Measurements from ENCODE around the gene ARHGAP24. TPM values are rescaled to one million over a fixed set of nuclear protein-coding genes. Genes with fewer than 3 reads are reported as not detected.

The ARHGAP24 gene
- total RNA-seq, 2 experiments from 2014 or later: not detected

DNA sequence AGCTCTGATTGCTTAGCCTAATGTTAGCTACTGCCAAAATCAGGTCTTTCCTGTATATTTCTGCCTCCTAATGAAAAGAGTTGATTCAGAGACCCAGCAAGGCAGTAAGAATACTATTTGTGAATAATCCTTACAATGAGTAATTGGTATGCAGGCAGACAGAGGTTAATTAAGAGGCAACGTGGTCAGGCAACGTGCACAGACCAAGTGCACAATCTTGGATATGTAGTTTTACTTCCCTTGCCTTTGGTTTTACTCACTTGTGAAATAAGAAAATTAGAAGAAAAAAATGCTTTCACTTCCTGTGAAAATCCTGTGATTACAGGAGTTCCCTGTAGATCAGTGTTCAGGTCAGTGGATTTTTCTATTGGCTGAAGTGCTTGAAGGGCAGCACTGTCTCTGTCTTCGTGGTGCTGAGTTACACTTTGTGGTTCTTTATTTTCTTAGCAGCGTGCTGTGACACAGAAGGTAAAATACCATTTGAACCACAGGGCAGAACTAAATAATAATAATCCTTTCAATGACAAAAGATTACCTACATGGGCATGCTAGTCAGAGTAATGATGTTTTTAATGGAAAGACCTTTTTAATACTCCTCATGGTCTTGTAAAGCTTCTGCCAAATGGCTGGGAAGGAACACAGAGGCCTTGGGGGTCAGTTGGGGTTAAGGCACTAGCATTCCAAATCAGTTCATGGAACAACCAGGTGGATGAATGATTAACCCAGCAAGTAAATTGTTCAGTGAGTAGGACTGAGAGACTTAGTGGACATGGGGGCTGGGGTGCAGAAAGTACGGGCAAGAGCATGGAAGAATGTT, 454.0 kb downstream of the ARHGAP24 start:
- CTCF ChIA-PET: no interaction called here
- POLR2A ChIA-PET: no interaction called here

DNA sequence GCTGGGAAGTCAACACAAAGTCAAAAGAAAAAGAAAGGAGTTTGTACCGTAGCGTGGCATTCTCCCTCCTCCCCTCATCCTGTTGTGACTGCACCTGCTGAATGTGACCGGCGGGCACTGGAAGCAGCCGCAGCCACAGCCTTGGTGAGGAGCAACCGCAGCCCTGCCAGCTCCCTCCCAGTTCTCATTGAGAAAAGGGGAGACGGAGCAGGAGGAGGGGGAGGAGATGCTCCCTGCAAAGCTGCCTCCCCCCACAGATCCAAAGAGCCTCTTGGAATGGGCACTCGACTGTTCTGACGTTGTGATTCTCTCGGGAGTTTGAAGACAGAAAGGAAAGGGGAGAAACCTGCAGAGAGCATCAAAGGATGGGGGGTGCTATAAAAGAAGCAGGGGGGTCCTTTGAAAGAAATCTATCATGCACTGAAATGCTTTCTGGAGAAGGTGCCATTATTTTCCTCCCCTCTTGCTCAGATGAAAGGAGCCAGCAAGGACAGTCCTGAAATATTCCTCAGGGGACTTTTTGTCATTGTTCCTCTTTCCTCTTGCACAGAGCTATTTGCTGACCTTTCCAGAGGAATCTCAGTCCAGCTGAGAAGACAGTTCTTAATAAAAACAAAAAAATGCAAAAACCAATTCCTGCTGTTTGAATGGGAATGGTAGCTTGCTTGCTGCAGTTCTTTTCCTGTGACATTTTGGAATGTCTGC, 455.2 kb downstream of the ARHGAP24 start:
- CTCF ChIA-PET: no interaction called here
- POLR2A ChIA-PET: no interaction called here

- ChIA-PET CTCF (interaction anchor here (0.7 kb wide), 1 partner anchor 197 kb away, joined by 4 read pairs; no protein-coding TSS in a partner anchor), POLR2A (no interaction called here)
These were observed 457.7 kb downstream of the ARHGAP24 start for GRCh38 chr4:85932500-85933290.

- CTCF ChIA-PET: no interaction called here
- POLR2A ChIA-PET: no interaction called here
These were observed 458.3 kb downstream of the ARHGAP24 start for GRCh38 chr4:85933291-85933640.

DNA sequence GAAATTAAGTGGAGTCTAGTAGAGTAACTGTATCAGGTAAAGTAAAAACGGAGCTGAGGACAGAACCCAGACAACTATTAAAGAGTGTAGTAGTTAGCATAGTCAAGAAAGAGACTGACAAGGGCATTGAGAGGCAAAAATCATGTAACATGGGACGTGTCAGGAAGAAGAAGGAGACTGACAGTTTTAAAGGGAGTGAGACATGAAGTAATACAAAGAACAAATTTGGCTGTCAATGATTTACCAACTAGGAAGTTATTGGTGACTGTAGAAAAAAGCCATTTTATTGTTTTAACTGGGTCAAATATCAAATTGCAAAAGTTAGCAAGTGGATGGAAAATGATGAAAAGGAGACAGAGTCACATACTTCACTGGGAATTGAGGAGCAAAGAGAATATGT, 462.6 kb downstream of the ARHGAP24 start:
- ChIA-PET CTCF (no interaction called here), POLR2A (no interaction called here)

- CTCF ChIA-PET: no interaction called here
- POLR2A ChIA-PET: no interaction called here
These were observed 463.1 kb downstream of the ARHGAP24 start for GRCh38 chr4:85938062-85938461.

- POLR2A ChIA-PET: no interaction called here
- CTCF ChIA-PET: no interaction called here
These were observed 464.0 kb downstream of the ARHGAP24 start for GRCh38 chr4:85938902-85939301.

DNA sequence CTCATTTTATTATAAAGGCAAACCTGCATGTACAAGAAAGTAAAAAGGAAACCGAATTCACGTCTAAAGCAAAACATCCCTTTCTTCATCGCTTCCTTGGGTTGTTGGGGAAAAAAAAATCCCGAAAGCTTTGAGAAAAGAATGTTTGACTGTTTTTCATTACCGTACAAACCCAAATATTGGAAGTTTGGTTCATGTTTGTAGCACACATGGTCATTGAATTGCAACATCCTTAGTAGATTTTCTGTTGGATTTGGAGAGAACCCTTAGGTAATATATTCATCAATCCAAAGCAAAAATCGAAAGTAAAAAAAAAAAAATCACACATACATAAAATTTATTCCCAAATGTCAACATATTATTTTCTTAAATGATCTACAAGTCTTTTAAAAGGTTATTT, 464.6 kb downstream of the ARHGAP24 start:
- CTCF ChIA-PET: no interaction called here
- POLR2A ChIA-PET: no interaction called here

DNA sequence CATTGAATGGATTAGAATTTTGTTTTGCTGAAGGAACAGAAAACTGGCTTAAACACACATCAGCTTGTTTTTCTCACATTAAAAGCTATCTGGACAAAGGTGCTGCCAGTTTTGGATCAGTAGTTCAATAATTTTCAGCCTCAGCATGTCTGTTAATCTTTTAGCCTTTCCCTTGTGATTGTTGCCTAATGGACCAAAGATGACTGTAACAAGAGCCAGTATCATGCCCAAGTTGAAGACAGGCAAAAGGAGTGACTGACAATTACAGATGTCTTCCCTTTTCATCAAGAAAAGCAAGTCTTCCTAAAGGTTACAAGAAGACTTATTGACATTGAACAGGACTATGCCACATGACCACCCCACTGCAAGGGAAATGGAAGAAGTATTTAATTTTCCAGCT, 465.2 kb downstream of the ARHGAP24 start:
- ChIA-PET CTCF (no interaction called here), POLR2A (no interaction called here)

DNA sequence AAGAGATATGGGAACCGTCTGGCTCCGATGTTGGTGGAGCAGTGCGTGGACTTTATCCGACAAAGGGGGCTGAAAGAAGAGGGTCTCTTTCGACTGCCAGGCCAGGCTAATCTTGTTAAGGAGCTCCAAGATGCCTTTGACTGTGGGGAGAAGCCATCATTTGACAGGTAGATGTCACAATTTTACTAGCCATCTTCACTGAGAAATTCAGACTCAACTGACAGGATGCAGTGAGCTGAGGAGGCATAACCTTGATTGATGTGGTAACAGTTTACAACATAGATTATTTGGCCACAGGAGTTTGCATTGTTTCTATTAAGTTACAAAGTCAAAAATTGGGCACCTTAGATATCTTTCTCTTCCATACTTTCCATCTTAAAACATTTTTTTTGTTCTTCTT, 467.2 kb downstream of the ARHGAP24 start:
- POLR2A ChIA-PET: no interaction called here
- CTCF ChIA-PET: no interaction called here

GRCh38 chr4:85946821-85947220, 471.9 kb downstream of the ARHGAP24 start:
- CTCF ChIA-PET: no interaction called here
- POLR2A ChIA-PET: no interaction called here

DNA sequence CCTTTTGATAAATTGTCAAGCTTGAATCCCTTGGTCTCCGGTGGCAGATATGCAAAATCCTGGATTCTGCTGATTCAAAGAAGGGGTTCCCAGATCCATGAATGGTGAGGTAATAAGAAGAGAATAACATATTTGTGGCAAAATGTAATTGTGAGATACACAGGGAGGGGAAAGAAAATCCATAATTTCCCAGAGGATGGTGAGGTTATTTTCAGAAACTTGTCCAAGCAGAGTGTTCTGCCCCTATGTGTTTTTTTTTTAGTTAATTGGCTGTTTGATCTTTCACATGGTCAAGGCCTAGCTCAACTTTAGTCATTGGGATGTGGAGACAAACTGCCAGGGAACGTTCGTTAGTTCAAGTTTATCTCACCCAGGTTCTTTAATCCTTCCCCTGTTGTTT, 476.1 kb downstream of the ARHGAP24 start:
- POLR2A ChIA-PET: no interaction called here
- CTCF ChIA-PET: no interaction called here

DNA sequence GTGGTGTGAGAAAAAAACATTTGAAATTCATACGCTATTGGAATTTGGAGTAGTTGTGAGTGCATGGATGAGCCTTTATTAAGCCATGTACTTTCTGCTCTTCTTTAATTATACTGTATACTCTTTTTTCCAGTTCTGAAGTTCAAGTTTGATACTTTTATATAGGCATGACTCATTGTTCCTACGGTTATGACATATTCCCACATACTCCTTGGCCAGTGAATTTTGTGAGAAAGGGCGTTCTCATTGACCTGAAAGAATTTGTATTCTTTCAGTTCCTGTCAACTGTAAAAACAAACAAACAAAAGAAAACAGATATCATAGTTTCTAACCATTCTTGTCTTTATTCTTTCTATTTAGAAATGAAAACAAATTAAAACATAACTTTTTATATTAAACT, 477.6 kb downstream of the ARHGAP24 start:
- POLR2A ChIA-PET: no interaction called here
- CTCF ChIA-PET: no interaction called here

GRCh38 chr4:85952972-85953650, 478.2 kb downstream of the ARHGAP24 start:
- ChIA-PET POLR2A (no interaction called here), CTCF (no interaction called here)

GRCh38 chr4:85953651-85954018, 478.7 kb downstream of the ARHGAP24 start:
- POLR2A ChIA-PET: no interaction called here
- CTCF ChIA-PET: no interaction called here

GRCh38 chr4:85955620-85956292, 480.8 kb downstream of the ARHGAP24 start:
- CTCF ChIA-PET: no interaction called here

DNA sequence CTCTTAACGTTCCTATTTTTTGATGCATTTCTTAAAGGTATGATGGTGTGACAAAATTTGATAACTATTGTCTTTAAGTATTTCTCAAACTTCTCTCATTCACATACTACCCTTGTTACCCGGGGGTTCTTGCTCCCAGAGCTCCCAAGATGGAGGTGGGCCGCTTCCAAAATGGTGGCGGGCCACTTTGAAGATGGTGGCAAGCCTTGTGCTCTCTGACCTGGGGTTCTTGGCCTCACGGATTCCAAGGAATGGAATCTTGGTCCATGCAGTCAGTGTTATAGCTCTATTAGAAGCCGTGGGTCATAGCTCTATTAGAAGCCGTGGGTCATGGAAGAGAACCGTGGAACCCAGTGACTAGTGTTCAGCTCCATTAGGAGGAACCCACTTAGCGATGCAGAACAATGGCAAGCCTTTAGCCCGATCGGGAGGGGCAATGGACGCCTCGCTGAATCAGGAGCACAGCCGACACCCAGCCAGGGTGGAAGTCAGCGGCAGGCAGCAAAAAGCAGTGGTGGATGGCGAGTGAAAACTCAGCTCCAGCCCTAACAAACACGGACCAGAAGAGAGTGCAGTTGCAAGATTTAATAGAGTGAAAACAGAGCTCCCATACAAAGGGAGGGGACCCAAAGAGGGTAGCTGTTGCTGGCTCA, 481.5 kb downstream of the ARHGAP24 start:
- CTCF ChIA-PET: no interaction called here
- POLR2A ChIA-PET: no interaction called here

More at GRCh38 chr4:85955620-85956292, 480.8 kb downstream of the ARHGAP24 start:
- POLR2A ChIA-PET: no interaction called here

GRCh38 chr4:85961887-85962286, 486.9 kb downstream of the ARHGAP24 start:
- ChIA-PET CTCF (no interaction called here), POLR2A (no interaction called here)

DNA sequence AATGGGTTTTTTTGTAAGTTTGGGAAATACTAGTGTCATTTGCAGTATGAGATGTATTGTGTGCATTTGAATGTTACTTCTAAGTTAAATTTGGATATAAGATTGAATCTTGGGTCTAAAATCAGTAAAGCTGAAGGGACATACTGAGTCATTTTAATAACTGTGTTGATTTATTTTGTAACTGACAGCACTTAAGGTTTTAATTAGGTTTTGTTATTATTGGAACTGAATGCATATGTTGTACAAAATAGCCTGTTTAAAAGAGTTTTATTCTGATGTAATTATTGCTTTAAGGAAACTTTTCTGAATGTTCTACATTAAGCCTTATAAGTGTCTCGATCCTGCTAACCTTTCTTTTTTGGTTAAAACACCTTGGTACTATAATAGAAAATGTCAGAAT, 488.3 kb downstream of the ARHGAP24 start:
- POLR2A ChIA-PET: no interaction called here
- CTCF ChIA-PET: no interaction called here

DNA sequence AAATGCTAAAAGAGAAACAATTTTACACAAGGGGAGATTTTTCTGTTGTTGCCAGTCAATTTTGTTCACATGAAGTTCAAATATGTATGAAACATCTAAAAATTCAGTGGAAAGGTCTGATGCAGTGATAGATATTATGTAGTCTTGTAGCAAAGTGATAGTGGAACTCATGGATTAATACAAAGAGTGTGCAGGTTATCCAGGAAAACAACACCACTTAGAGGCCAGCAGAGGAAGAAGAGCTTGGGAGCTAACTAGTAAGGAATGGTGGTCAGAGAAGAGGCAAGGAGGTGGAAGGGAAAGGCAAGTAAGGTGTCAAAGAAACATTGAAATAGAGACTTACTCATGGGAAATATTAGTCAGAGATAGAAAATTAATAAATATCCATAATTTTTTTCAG, 489.3 kb downstream of the ARHGAP24 start:
- ChIA-PET CTCF (no interaction called here), POLR2A (no interaction called here)

Data from activated CD8-positive, alpha-beta memory T cell treated with anti-CD3 and anti-CD28 coated beads for 36 hours (primary cell).